Upper lobe of left lung (tissue), 6 donors: ENCODE data around the gene KRTAP9-3. TPM values are rescaled to one million over a fixed set of nuclear protein-coding genes. Genes with fewer than 3 reads are reported as not detected.

Experiments
- ATAC-seq, 2 donors: fragments of 200-7000 bp; cut with Tn5 transposase; one replicate each; pipeline ENCODE4 v1.9.1; 2022; ENCODE audit warnings: mild to moderate bottlenecking in 2 of 2, moderate library complexity in 2 of 2; ENCODE audit not compliant: low FRiP score in 2 of 2
- DNase-seq, 2 donors: peaks; one replicate each; pipeline ENCODE4 v3.0.0-alpha.2; 2019 to 2020
- H3K27ac ChIP-seq, 4 donors: fragments of 200-600 bp; sonication (generic); one replicate each; pipeline ENCODE4 v1.5.1; 2016 to 2019
- H3K27me3 ChIP-seq, 4 donors: fragments of 200-600 bp; sonication (generic); one replicate each; pipeline ENCODE4 v1.5.1; 2017 to 2019
- H3K36me3 ChIP-seq, 4 donors: fragments of 200-600 bp; sonication (generic); one replicate each; pipeline ENCODE4 v1.5.1; 2016 to 2019
- H3K4me1 ChIP-seq, 4 donors: fragments of 200-600 bp; sonication (generic); one replicate each; pipeline ENCODE4 v1.5.1; 2018 to 2019
- H3K4me3 ChIP-seq, 4 donors: fragments of 200-600 bp; sonication (generic); one replicate each; pipeline ENCODE4 v1.5.1; 2017 to 2019; ENCODE audit warnings: mild to moderate bottlenecking in 2 of 4, moderate library complexity in 1 of 4
- H3K9me3 ChIP-seq, 4 donors: fragments of 200-600 bp; sonication (generic); one replicate each; pipeline ENCODE4 v1.5.1; 2018 to 2019
- CTCF ChIP-seq, 6 experiments: fragments of 450-650 bp in 4 of 6; fragments of 200-600 bp in 2 of 6; sonication (generic) in 2 of 6; IDR thresholded peaks; one replicate each; pipeline ENCODE4 v1.5.1; 2016 to 2019; ENCODE audit warnings: antibody characterized with exemption in 6 of 6
- EP300 ChIP-seq, 4 donors: sonication (generic); formaldehyde crosslinking; IDR thresholded peaks; one replicate each; pipeline ENCODE4 v1.5.1; 2017; ENCODE audit warnings: antibody characterized with exemption in 4 of 4, control low read depth in 2 of 4
- POLR2A ChIP-seq, 4 donors: fragments of 450-650 bp; IDR thresholded peaks; one replicate each; pipeline ENCODE4 v1.5.1; 2016 to 2017; ENCODE audit warnings: antibody characterized with exemption in 4 of 4, mild to moderate bottlenecking in 2 of 4
- POLR2AphosphoS5 ChIP-seq, 2 donors: sonication (generic); formaldehyde crosslinking; IDR thresholded peaks; one replicate each; pipeline ENCODE4 v1.5.1; 2017; ENCODE audit warnings: antibody characterized with exemption in 2 of 2
- WGBS, 2 donors: methylation state at CpG; one replicate each; pipeline ENCODE4 v1.1.5; 2017 to 2018; 5-methylcytosine and 5-hydroxymethylcytosine counted together
- total RNA-seq, 6 donors: library from RNA; depleted of rRNA in 4 of 6; stranded (reverse); fragments of >200 nt in 4 of 6; gene quantifications; one replicate each; pipeline versions ENCODE4 v1.1.0 to v1.2.1, GENCODE V29; 2016 to 2021
- donor health status: DM: no; HTN: no; CAD: no; lungs with moderate emphysema.
- donor health status: DM: no; HTN: yes; CAD: no; lungs with severe emphysema.

Gene KRTAP9-3
- total RNA-seq, 6 donors from 2014 or later: not detected

- TF ChIP-seq CTCF (IDR thresholded peaks at IDR 0.05) (no peak), POLR2A (IDR thresholded peaks at IDR 0.05) (no peak), EP300 (IDR thresholded peaks at IDR 0.05) (no peak), POLR2AphosphoS5 (IDR thresholded peaks at IDR 0.05) (no peak)
- Histone ChIP-seq H3K4me1 (no peaks in the 10 kb centered on the region), H3K4me3 (no peak overlapping the region), H3K27ac (no peak overlapping the region), H3K36me3 (no peaks in the 10 kb centered on the region), H3K9me3 (no peaks in the 10 kb centered on the region), H3K27me3 (no peaks in the 10 kb centered on the region)
- ATAC-seq: no peak
- no peak for DNase-seq
- WGBS, 2 donors: 81 to 88% methylated on average over 1 to 3 of the region's 3 CpGs
Measured at GRCh38 chr17:41190328-41190727, 41.9 kb upstream of the KRTAP9-3 start.

DNA sequence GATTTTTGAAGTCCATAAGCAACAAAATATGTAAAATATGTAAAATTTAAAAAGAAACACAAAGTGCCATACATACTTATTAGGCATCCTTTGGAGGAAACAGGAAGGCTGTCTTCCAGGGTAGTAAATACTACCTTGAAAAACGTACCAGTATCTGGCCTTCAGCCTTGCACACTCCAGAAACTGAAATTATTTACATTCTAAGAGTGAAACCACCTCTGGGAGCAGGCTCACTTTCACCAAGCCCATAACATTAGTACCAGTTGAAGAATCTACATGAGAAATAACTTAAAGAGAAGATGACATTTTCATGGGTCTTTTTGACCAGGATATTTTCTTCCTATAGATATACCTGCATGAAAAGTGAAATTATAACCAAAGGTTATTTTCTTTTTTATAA is 36.2 kb upstream of the KRTAP9-3 start:
- DNase-seq: no peak
- no peaks in the 10 kb centered on the region for H3K27me3 ChIP-seq
- H3K27ac ChIP-seq: no peak overlapping the region
- H3K36me3 ChIP-seq: no peaks in the 10 kb centered on the region
- WGBS, 2 donors: 32 to 33% methylated on average over 1 of the region's 1 CpG
- no peaks in the 10 kb centered on the region for H3K9me3 ChIP-seq
- H3K4me1 ChIP-seq: no peaks in the 10 kb centered on the region
- no peak for ATAC-seq
- TF ChIP-seq CTCF (IDR thresholded peaks at IDR 0.05) (no peak), POLR2AphosphoS5 (IDR thresholded peaks at IDR 0.05) (no peak), EP300 (IDR thresholded peaks at IDR 0.05) (no peak), POLR2A (IDR thresholded peaks at IDR 0.05) (no peak)
- H3K4me3 ChIP-seq: no peak overlapping the region

GRCh38 chr17:41199421-41200078 is 32.7 kb upstream of the KRTAP9-3 start:
- DNase-seq: no peak
- WGBS, 2 donors: 56 to 70% methylated on average over 4 to 5 of the region's 5 CpGs

GRCh38 chr17:41211845-41212466 is 20.3 kb upstream of the KRTAP9-3 start:
- Histone ChIP-seq H3K27ac (no peak overlapping the region), H3K27me3 (no peaks in the 10 kb centered on the region), H3K36me3 (no peaks in the 10 kb centered on the region), H3K4me3 (no peak overlapping the region), H3K9me3 (no peaks in the 10 kb centered on the region), H3K4me1 (no peaks in the 10 kb centered on the region)
- DNase-seq (no peak), ATAC-seq (no peak)
- TF ChIP-seq EP300 (IDR thresholded peaks at IDR 0.05) (no peak), POLR2A (IDR thresholded peaks at IDR 0.05) (no peak), CTCF (IDR thresholded peaks at IDR 0.05) (no peak), POLR2AphosphoS5 (IDR thresholded peaks at IDR 0.05) (no peak)
- 48 to 55% methylated on average over 1 of the region's 1 CpG for WGBS, 2 donors

More at GRCh38 chr17:41199421-41200078, 32.7 kb upstream of the KRTAP9-3 start:
- no peak for ATAC-seq
- Histone ChIP-seq H3K36me3 (no peaks in the 10 kb centered on the region), H3K9me3 (no peaks in the 10 kb centered on the region), H3K27ac (no peak overlapping the region), H3K4me1 (no peaks in the 10 kb centered on the region), H3K27me3 (no peaks in the 10 kb centered on the region), H3K4me3 (no peak overlapping the region)
- TF ChIP-seq POLR2AphosphoS5 (IDR thresholded peaks at IDR 0.05) (no peak), CTCF (IDR thresholded peaks at IDR 0.05) (no peak)
